Measurements from ENCODE around the gene CLTA.

- TF ChIP-seq CTCF (conservative IDR thresholded peaks at IDR 0.05) (no peak), EZH2 (IDR thresholded peaks at IDR 0.05; ENCODE audit: low read depth) (no peak)
Observed at GRCh38 chr9:36163786-36164170, 26.9 kb upstream of the CLTA start.

Measured in PC-9 (cell line).